HTERT RPE-1 (cell line): ENCODE data around the gene TCHHL1.

Experiments
- in situ Hi-C: fragments of 300-500 bp; cut with MboI; formaldehyde crosslinking; loops from 4 replicates; pipeline ENCODE4 v1.14.3; 2020; ENCODE audit warnings: low sequenced_read_pairs

Gene TCHHL1

GRCh38 chr1:152089014-152089674 is at the start of gene TCHHL1:
TCHHL1 (minus strand) TSS chr1:152089064; CDS start chr1:152088143, 921 bp downstream.
- in situ Hi-C loops: no loop called here

DNA sequence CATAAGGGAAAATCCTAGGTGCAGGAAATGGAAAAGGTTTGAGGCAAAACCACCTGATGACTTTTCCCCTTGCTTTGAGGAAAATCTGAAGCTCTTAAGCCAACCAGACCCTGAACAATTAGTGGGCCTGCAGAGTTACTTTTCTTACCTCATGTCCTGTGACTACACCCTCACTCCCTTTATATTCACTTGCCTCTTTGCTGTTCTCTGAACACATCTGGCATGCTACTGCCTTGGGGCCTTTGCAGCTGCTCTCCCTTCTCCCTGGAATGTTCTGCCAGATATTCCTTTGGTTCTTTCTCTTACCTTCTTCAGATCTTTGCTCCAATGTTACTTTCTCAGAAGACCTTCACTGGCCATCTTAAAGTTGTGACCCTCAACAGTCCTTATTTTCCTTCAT is 48.4 kb upstream of the TCHHL1 start:
- in situ Hi-C loops: no loop called here

DNA sequence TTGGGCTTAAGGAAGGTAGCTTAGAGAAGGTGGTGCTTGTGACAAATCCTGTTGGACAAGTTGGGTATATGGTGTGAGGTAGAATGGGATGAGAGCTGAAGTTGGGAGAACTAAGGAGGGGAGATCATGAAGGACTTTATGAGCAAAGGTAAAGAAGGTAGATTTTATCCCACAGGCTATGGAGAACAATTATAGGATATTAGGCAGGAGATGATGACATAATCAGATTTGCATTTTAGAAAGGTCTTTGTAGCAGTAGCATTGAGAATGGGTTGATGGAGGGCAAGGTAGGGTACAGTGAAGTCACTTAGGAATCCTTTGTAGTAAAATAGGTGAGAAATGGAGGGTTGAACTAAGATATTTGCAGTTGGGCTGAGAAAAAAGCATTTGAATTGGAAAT is 41.3 kb upstream of the TCHHL1 start:
- in situ Hi-C loops: no loop called here

- in situ Hi-C loops: no loop called here
Measured at GRCh38 chr1:152127673-152128072, 38.8 kb upstream of the TCHHL1 start.

GRCh38 chr1:152125834-152126443 is 37.1 kb upstream of the TCHHL1 start:
- in situ Hi-C loops: no loop called here

DNA sequence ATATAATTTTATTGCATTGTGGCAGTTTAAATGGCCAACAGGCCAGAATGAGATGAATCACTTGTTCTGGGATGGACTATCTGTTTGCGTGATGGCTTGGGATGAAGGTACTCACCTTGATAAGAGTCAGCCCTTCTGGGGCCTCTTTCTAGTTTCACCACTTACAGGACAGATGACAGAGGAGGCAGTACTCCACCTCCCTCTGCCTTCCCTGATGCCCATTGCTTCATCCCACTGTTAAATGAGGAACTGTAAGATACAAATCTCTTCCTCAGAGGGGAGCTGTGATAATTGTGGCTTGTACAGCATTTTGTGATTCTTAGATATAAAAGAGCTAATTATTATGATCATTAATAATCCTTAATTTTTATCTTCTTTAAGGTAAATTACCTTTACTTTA is 30.1 kb upstream of the TCHHL1 start:
- in situ Hi-C loops: no loop called here

DNA sequence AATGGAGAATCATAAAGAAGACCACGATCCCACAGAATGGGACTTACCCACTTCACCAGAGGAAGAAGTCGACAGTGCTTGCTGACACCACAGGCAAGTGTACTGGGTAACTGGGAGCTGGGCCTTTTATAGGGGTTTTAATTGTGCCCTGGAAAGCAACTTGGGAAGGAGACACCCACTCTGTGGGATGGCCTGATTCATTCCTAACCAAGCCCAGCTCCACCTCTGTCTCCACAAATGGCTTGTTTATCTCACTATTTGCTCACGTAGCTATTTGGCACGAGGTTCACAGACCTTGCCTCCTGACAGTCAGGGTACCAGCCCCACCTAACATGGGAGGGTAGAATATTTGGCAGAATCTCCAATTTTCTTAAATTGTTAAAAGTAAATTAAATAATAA is 26.5 kb upstream of the TCHHL1 start, which contains the start of gene TCHH:
TCHH (minus strand) TSS at position 101 of the 400 bp plus-strand sequence. CDS start 1,364 bp downstream, outside the sequence.
- in situ Hi-C loops: no loop called here

GRCh38 chr1:152112885-152113432 is 24.1 kb upstream of the TCHHL1 start:
- in situ Hi-C loops: no loop called here

DNA sequence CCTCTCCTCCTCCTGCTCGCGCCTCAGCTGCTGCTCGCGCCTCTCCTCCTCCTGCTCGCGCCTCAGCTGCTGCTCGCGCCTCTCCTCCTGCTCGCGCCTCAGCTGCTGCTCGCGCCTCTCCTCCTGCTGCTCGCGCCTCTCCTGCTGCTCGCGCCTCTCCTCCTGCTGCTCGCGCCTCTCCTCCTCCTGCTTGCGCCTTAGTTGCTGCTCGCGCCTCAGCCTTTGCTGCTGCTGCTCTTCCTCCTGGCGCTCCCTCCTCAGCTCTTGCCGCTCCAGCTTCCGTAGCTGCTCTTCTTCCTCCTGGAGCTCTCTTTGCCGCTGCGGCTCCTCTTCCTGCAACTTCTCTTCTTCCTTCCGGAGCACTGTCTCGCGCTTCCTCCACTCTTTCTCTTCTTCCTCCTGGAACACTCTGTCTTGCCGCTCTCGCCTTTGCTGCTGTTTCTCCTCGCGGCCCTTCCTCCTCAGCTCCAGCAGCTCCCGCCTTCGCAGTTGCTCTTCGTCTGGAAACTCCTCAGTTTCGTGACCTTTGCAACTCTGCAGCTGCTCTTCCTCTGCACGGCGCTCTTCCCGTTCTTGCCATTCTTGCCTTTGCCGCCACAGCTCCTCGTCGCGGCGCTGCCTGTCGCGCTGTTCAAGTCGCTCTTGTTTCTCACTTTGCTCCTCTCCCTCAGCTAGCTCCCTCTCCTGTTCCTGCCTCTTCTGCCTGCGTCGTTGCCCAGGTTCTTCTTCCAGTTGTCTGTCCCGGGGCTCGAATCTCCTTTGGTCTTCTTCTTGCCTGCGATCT is 23.4 kb upstream of the TCHHL1 start:
- in situ Hi-C loops: no loop called here

DNA sequence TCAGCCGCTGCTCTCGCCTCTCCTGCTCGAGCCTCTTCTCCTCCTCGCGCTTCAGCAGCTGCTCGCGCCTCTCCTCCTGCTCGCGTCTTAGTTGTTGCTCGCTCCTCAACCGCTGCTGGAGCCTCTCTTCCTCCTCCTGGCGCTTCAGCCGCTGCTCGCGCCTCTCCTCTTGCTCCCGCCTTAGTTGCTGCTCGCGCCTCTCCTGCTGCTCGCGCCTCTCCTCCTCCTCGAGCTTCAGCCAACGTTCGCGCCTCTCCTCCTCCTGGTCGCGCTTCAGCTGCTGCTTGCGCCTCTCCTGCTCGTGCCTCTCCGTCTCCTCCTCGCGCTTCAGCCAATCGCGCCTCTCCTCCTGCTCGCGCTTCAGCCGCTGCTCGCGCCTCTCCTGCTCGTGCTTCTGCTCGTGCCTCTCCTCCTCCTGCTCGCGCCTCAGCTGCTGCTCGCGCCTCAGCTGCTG is 22.7 kb upstream of the TCHHL1 start:
- in situ Hi-C loops: no loop called here

- in situ Hi-C loops: no loop called here
Measured at GRCh38 chr1:152110860-152111514, 22.1 kb upstream of the TCHHL1 start.

DNA sequence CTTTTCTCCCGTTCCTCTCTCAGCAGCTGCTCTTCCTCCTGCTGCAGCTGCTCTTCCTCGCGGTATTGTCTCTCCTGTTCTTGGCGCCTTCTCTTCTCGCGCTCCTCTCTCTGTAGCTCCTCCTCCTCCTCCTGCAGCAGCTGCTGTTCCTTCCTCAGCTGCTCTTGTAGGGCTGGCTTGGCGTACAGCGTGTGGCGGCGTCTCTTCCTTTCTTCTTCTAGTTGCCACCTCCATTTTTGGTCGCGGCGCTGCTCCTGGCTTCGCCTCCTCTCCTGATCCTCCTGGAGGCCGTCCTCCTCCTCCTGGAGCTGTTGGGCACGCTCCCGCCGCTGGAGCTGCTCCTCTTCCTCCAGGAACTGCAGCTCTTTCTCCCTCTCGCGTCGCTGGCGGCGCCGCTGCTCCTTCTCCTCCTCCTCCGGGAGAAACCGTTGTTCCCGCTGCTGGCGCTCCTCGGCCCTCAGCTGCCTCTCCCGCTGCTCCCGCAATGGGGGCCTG is 21.5 kb upstream of the TCHHL1 start:
- in situ Hi-C loops: no loop called here

DNA sequence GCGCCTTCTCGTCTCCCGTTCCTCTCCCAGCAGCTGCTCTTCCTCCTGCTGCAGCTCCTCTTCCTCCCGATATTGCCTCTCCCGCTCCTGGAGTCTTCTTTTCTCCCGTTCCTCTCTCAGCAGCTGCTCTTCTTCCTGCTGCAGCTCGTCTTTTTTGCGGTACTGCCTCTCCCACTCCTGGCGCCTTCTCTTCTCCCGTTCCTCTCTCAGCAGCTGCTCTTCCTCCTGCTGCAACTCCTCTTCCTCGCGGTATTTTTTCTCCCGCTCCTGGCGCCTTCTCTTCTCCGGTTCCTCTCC is 21.1 kb upstream of the TCHHL1 start:
- in situ Hi-C loops: no loop called here

- in situ Hi-C loops: no loop called here
Measured at GRCh38 chr1:152109231-152109997, 20.6 kb upstream of the TCHHL1 start.

GRCh38 chr1:152108882-152109222 is 20.0 kb upstream of the TCHHL1 start:
- in situ Hi-C loops: no loop called here

- in situ Hi-C loops: no loop called here
Measured at GRCh38 chr1:152107984-152108881, 19.4 kb upstream of the TCHHL1 start.

- in situ Hi-C loops: no loop called here
Measured at GRCh38 chr1:152107031-152107983, 18.4 kb upstream of the TCHHL1 start.

- in situ Hi-C loops: no loop called here
Measured at GRCh38 chr1:152104854-152105253, 16.0 kb upstream of the TCHHL1 start.
